ENCODE measurements around the gene PEMT.

DNA sequence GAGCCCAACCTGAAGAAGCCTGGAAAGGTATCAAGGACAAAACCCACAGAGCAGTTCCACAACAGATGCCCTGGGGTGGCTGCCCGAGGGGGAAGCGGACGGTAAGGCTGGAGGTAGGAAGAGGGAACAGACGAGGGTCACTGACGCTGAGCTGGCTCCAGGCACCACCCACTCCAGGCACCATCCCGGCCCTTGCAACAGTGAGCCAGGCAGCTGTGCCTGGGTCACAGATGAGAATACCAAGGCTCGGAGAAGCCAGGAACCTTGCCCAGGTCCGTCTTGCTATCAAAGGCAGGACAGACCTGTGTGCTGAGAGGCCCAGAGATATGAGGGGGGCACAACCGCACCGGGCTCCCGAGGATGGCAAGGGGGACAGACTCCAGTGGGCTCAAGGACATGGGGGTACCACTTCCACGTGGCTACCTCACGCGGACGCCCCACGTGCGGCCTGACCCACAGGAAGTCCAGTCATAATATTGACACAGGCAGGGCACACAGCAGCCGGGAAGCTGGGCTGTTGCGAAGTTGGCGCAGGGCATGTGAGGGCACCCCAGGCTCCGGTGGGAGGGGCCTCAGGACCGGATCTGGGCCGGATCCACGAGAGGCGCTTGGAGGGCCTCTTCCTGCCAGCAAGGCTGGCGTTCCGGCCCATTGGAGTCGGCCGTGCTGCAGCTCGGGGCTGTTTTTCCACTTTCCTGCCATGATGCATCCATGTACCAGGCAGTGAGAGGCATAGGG, 29.9 kb downstream of the PEMT start:
- TF ChIP-seq, protein P1, sequence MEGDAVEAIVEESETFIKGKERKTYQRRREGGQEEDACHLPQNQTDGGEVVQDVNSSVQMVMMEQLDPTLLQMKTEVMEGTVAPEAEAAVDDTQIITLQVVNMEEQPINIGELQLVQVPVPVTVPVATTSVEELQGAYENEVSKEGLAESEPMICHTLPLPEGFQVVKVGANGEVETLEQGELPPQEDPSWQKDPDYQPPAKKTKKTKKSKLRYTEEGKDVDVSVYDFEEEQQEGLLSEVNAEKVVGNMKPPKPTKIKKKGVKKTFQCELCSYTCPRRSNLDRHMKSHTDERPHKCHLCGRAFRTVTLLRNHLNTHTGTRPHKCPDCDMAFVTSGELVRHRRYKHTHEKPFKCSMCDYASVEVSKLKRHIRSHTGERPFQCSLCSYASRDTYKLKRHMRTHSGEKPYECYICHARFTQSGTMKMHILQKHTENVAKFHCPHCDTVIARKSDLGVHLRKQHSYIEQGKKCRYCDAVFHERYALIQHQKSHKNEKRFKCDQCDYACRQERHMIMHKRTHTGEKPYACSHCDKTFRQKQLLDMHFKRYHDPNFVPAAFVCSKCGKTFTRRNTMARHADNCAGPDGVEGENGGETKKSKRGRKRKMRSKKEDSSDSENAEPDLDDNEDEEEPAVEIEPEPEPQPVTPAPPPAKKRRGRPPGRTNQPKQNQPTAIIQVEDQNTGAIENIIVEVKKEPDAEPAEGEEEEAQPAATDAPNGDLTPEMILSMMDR (IDR thresholded peaks at IDR 0.05; ENCODE audit: insufficient read depth, low read length, poor library complexity, severe bottlenecking), result no peak
- no peak for TF ChIP-seq EZH2phosphoT487 (conservative IDR thresholded peaks at IDR 0.05; ENCODE audit: low read length)

Data from SU-DHL-6 (cell line).